SJSA1 (cell line): ENCODE results near the gene FMN2. TPM values are rescaled to one million over a fixed set of nuclear protein-coding genes. Genes with fewer than 3 reads are reported as not detected.

Experiments used
- DNase-seq, 2 experiments: peaks; one replicate each; pipeline ENCODE4 v3.0.0-alpha.2; 2015 to 2020; ENCODE audit warnings: low spot score in 2 of 2, low read depth in 1 of 2
- H3K27ac ChIP-seq: fragments of 250-450 bp; sonication (Bioruptor Pico); 2 replicates; pipeline ENCODE4 v1.5.1; 2020; ENCODE audit warnings: mild to moderate bottlenecking, moderate library complexity
- H3K27me3 ChIP-seq: fragments of 250-450 bp; sonication (Bioruptor Pico); replicated peaks from 2 replicates; pipeline ENCODE4 v1.5.1; 2020; ENCODE audit warnings: mild to moderate bottlenecking, moderate library complexity
- H3K36me3 ChIP-seq: fragments of 250-450 bp; sonication (Bioruptor Pico); 2 replicates; pipeline ENCODE4 v1.5.1; 2020; ENCODE audit warnings: mild to moderate bottlenecking
- H3K4me1 ChIP-seq: fragments of 250-450 bp; sonication (Bioruptor Pico); replicated peaks from 2 replicates; pipeline ENCODE4 v1.6.1; 2021; ENCODE audit warnings: mild to moderate bottlenecking
- H3K4me3 ChIP-seq: fragments of 250-450 bp; sonication (Bioruptor Pico); 2 replicates; pipeline ENCODE4 v1.5.1; 2020; ENCODE audit warnings: mild to moderate bottlenecking
- H3K9me3 ChIP-seq: fragments of 250-450 bp; sonication (Bioruptor Pico); replicated peaks from 2 replicates; pipeline ENCODE4 v1.5.1; 2020; ENCODE audit warnings: mild to moderate bottlenecking
- total RNA-seq: library from RNA; depleted of rRNA; stranded (reverse); fragments of >200 nt; shearing (Covaris generic); gene quantifications from 2 replicates; pipeline ENCODE4 v1.2.3, GENCODE V29; 2014

The FMN2 gene
- total RNA-seq, 1 experiment from 2014 or later = 12.7 TPM

GRCh38 chr1:240128366-240128765 lies 36.7 kb downstream of the FMN2 start:
- DNase-seq = no peak
- peaks cover 3% of the 10 kb centered on the region; the same call in 1 of the 2 replicates for H3K4me1 ChIP-seq
- H3K27me3 ChIP-seq = 0 out of 2 replicates have a peak, but pooled peaks cover 4% of the 10 kb centered on the region
- peaks cover 21% of the 10 kb centered on the region for H3K36me3 ChIP-seq
- no peak overlapping the region for H3K27ac ChIP-seq
- no peaks in the 10 kb centered on the region for H3K9me3 ChIP-seq
- no peak overlapping the region for H3K4me3 ChIP-seq

- Histone ChIP-seq H3K27ac (no peak overlapping the region), H3K36me3 (peaks cover 3% of the 10 kb centered on the region; the same call in 1 of the 2 replicates), H3K4me3 (no peak overlapping the region), H3K27me3 (no peaks in the 10 kb centered on the region), H3K4me1 (peaks cover 3% of the 10 kb centered on the region; the same call in 1 of the 2 replicates), H3K9me3 (no peaks in the 10 kb centered on the region)
- no peak for DNase-seq
Measured at GRCh38 chr1:240134113-240134512, 42.4 kb downstream of the FMN2 start.

GRCh38 chr1:240134596-240134995 lies 42.9 kb downstream of the FMN2 start:
- Histone ChIP-seq H3K27me3 (no peaks in the 10 kb centered on the region), H3K36me3 (peaks cover 3% of the 10 kb centered on the region; the same call in 1 of the 2 replicates), H3K27ac (no peak overlapping the region), H3K4me1 (peaks cover 3% of the 10 kb centered on the region; the same call in 1 of the 2 replicates), H3K9me3 (no peaks in the 10 kb centered on the region), H3K4me3 (no peak overlapping the region)
- no peak for DNase-seq

DNA sequence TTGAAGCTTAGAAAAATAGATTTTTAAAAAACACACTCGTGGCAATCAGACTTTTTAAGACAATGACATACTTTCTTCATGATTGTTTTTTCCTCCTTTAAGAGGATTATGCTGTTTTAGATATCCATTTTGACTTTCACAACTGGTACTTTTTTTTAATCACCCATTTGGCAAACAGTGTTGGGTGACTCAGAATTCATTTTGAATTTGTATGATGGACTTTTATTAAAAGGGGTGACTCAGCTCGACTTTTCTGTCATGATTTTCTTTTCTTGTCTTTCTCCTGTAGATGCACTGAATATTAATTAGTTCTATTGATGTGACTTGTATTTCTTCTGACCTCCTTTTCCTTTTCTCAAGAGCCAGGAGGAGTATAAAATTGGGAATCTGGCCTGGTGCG lies 44.7 kb downstream of the FMN2 start:
- Histone ChIP-seq H3K9me3 (no peaks in the 10 kb centered on the region), H3K36me3 (no peaks in the 10 kb centered on the region), H3K27me3 (no peaks in the 10 kb centered on the region), H3K4me1 (no peaks in the 10 kb centered on the region), H3K4me3 (no peak overlapping the region), H3K27ac (no peak overlapping the region)
- DNase-seq = no peak

- H3K27me3 ChIP-seq = no peaks in the 10 kb centered on the region
- no peaks in the 10 kb centered on the region; the same call in 1 of the 2 replicates for H3K36me3 ChIP-seq
- H3K4me1 ChIP-seq = no peaks in the 10 kb centered on the region
- H3K4me3 ChIP-seq = no peak overlapping the region
- H3K9me3 ChIP-seq = no peaks in the 10 kb centered on the region
- peak in 1 of 2 experiments; percentile 17 for DNase-seq
- H3K27ac ChIP-seq = no peak overlapping the region
Measured at GRCh38 chr1:240138867-240139266, 47.2 kb downstream of the FMN2 start.

GRCh38 chr1:240139511-240139910 lies 47.8 kb downstream of the FMN2 start:
- DNase-seq = no peak
- Histone ChIP-seq H3K9me3 (no peaks in the 10 kb centered on the region), H3K4me3 (no peak overlapping the region), H3K36me3 (no peaks in the 10 kb centered on the region; the same call in 1 of the 2 replicates), H3K27me3 (no peaks in the 10 kb centered on the region), H3K4me1 (no peaks in the 10 kb centered on the region), H3K27ac (no peak overlapping the region)

DNA sequence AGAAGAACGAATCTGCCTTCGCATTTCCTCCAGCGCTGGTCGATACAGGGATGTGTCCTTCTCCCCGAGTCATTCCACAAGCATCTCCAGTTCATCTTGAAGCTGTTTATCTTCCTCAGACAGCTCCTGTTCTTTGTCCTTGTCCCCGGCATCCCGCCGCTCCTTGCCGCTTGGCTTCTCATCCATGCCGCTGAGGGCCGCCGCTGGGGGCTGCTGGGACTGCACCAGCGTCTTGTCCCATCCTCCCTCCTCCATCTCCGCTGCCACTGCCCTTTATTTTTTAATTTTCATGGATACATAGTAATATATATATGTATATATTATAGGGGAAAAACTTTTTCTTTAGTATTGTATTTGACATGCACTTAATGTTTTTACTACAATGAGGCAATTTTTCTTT lies 53.4 kb downstream of the FMN2 start:
- no peak overlapping the region for H3K4me3 ChIP-seq
- H3K27ac ChIP-seq = no peak overlapping the region
- no peak for DNase-seq
- H3K4me1 ChIP-seq = no peaks in the 10 kb centered on the region
- H3K36me3 ChIP-seq = peaks cover 2% of the 10 kb centered on the region; the same call in 1 of the 2 replicates
- H3K9me3 ChIP-seq = no peaks in the 10 kb centered on the region
- H3K27me3 ChIP-seq = no peaks in the 10 kb centered on the region

DNA sequence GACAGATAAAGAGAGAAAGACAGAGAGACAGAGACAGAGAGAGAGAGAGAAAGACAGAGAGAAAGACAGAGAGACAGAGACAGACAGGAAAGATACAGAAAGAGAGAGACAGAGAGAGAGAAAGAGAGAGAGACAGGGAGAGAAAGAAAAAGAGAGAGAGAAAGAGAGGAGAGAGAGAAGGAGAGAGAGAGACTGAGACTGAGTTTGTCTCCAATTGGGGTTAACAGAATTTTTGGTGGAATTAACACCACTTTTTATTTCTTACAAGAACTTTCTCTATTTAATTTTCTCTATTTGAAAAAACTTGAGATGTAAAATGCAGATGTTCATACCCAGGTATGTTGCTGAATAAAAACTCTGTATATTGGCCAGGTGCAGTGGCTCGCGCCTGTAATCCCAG lies 56.6 kb downstream of the FMN2 start:
- H3K4me1 ChIP-seq = 0 out of 2 replicates have a peak, but pooled peaks cover 4% of the 10 kb centered on the region
- peaks cover 5% of the 10 kb centered on the region; the same call in 1 of the 2 replicates for H3K36me3 ChIP-seq
- H3K27me3 ChIP-seq = no peaks in the 10 kb centered on the region
- no peak for DNase-seq
- no peaks in the 10 kb centered on the region for H3K9me3 ChIP-seq
- no peak overlapping the region for H3K27ac ChIP-seq
- H3K4me3 ChIP-seq = no peak overlapping the region

DNA sequence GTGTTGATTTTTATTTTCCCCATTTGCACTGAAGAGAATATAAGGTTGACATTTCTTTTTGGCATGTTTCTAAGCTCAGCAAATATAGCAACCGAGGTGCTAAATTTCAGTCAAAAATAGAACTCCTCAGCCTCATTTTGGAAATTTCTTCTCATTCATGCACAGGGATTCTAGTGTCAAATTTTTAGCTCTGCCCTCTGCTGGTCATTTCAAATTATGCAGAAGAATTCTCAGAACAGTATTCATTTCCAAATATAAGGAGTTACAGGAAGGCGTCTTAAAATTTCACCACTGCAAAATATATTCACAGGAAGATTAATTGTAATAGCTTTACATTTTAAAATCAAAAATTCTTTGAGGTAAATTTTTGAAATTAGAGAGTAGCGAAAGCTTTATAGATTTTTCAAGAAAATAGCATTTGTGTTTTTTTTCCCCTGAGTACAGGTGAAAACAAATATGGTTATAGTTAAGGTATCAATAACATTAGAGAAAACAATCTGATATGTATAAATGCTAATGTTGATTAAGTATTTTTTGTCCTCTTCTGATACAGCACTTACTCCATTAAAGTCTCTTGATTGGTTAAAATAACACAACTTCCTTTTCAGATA lies 57.9 kb downstream of the FMN2 start:
- Histone ChIP-seq H3K27me3 (no peaks in the 10 kb centered on the region), H3K36me3 (0 out of 2 replicates have a peak, but pooled peaks cover 5% of the 10 kb centered on the region), H3K9me3 (no peaks in the 10 kb centered on the region), H3K4me3 (no peak overlapping the region), H3K27ac (no peak overlapping the region), H3K4me1 (0 out of 2 replicates have a peak, but pooled peaks cover 4% of the 10 kb centered on the region)
- peak in 1 of 2 experiments; percentile 36 for DNase-seq

DNA sequence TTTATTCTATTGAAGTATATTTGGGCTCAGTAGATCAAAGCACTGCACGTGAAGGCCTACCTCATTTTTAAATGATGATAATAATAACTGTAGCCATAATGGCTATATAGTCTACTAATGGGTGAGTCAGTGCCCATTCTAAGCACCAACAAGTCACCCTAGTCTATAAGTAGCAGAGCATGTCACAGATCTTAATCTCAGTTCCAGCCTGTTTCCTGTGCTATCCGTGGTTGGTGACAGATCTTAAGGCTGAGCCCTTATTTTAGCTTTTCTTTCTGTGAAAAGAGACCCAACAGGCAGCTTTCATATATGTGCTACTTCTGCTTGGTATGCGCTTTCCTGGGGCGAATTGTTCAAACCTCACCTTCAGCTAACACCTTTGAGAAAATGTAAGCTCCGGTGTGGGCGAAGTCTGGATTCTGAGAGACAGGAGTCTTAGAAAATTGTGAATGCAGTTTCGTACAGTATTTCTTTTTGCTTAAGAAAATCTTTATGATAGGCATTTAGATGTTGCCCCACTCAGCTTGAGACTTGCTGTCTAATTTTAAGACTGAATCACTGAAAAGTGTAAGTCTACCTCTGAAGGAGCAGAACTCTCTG lies 59.6 kb downstream of the FMN2 start:
- Histone ChIP-seq H3K36me3 (peaks cover 3% of the 10 kb centered on the region; the same call in 1 of the 2 replicates), H3K27ac (no peak overlapping the region), H3K9me3 (no peaks in the 10 kb centered on the region), H3K27me3 (no peaks in the 10 kb centered on the region), H3K4me3 (no peak overlapping the region), H3K4me1 (0 out of 2 replicates have a peak, but pooled peaks cover 4% of the 10 kb centered on the region)
- DNase-seq = no peak

DNA sequence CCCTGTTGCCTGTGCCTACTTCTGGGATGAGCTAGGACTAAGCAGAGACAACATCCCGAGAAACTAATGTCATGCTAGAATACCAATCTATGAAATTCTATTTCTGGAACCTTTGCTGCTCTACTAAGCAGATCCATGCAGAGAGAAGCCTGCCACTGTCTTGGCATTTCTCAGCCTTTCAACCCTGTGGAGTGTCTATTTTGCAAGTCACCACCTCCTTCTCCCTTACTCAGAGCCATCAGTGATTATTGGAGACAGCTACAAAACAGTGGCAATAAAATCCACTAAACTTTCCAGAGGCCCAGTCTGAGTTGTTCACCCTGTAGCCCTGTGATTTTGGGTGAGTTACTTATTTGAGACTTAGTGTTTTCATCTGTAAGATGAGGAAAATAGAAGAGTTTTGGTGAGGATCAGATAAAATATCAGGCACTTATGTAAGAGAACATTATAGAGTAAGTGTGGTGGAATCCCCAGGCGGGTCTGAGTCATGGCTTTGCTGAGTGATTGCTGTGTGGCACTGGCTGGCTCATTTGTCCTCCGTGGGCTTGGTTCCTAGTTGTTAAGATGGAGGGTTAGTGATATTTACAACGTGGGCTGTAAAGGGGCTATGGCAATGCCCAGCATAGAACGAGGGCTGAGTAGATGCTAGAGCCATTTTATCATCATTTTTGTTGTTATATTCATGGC lies 61.1 kb downstream of the FMN2 start:
- Histone ChIP-seq H3K36me3 (peaks cover 3% of the 10 kb centered on the region; the same call in 1 of the 2 replicates), H3K4me3 (no peak overlapping the region), H3K27me3 (no peaks in the 10 kb centered on the region), H3K9me3 (no peaks in the 10 kb centered on the region), H3K27ac (no peak overlapping the region), H3K4me1 (0 out of 2 replicates have a peak, but pooled peaks cover 4% of the 10 kb centered on the region)
- DNase-seq = no peak

DNA sequence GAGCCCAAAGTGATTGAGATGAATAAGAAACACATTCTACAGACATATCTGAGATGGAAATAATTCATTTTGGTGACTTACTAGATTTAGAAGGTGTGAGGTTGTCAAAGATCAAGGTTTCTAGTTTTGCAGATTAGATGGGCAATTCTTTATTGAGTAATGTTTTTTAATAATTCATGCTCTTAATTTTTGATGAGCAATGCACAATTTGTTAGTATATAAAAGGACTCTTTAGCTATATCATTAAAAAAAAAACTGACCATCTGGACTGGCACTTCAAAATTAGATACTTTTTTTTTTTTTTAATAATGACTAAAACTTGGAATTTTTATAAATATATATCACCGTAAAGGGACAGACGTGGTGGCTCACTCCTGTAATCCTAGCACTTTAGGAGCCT lies 63.9 kb downstream of the FMN2 start:
- Histone ChIP-seq H3K27me3 (no peaks in the 10 kb centered on the region), H3K27ac (no peak overlapping the region), H3K4me1 (0 out of 2 replicates have a peak, but pooled peaks cover 4% of the 10 kb centered on the region), H3K9me3 (no peaks in the 10 kb centered on the region), H3K36me3 (no peaks in the 10 kb centered on the region; the same call in 1 of the 2 replicates), H3K4me3 (no peak overlapping the region)
- no peak for DNase-seq

DNA sequence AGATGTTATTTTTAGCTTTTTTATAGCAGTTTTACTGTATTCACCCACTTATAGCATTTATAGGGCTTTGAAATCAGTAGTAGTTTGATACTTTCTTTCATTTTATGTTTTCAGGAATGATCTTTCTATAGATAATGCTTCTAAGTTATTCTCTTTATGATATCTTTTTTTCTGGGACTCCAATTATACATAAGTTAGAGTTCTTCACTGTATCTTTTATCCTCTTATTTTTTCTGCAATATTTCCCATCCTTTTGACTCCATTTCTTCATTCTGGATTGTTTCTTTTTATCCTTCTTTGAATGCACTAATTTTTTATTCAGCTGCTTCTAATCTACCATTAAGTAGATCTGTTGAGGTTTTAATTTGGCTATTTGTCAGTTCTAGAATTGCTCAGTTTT lies 73.1 kb downstream of the FMN2 start:
- no peaks in the 10 kb centered on the region for H3K27me3 ChIP-seq
- H3K9me3 ChIP-seq = no peaks in the 10 kb centered on the region
- no peaks in the 10 kb centered on the region for H3K4me1 ChIP-seq

GRCh38 chr1:240169188-240169587 lies 77.5 kb downstream of the FMN2 start:
- Histone ChIP-seq H3K27ac (no peak overlapping the region), H3K9me3 (no peaks in the 10 kb centered on the region), H3K27me3 (no peaks in the 10 kb centered on the region), H3K4me3 (no peak overlapping the region), H3K36me3 (no peaks in the 10 kb centered on the region), H3K4me1 (peaks cover 27% of the 10 kb centered on the region)
- DNase-seq = no peak

More for the DNA sequence above, 73.1 kb downstream of the FMN2 start:
- Histone ChIP-seq H3K36me3 (no peaks in the 10 kb centered on the region), H3K27ac (no peak overlapping the region), H3K4me3 (no peak overlapping the region)
- DNase-seq = no peak
